Islet precursor cell (in vitro differentiated cells): ENCODE data around the gene RHOA.
"Not testable (repeated sequence)": the region's sequence is repeated elsewhere in the genome, so short reads cannot be mapped to it uniquely, and the experiment has no call there.

Experiments
- DNase-seq: peaks from one replicate; pipeline ENCODE4 v3.0.0-alpha.2; 2018

RHOA gene

GRCh38 chr3:49410846-49411534 is 786 bp downstream of the RHOA start:
- no peak for DNase-seq

- no peak for DNase-seq
Observed at GRCh38 chr3:49410066-49410845, 1.5 kb downstream of the RHOA start.

- DNase-seq = no peak
Observed at GRCh38 chr3:49406571-49407565, 4.9 kb downstream of the RHOA start.

GRCh38 chr3:49405570-49405969 is 6.2 kb downstream of the RHOA start:
- DNase-seq = not testable (repeated sequence)

- no peak for DNase-seq
Observed at GRCh38 chr3:49403891-49404290, 7.9 kb downstream of the RHOA start.

GRCh38 chr3:49401766-49402165 is 10.0 kb downstream of the RHOA start:
- DNase-seq = no peak

GRCh38 chr3:49399461-49399860 is 12.3 kb downstream of the RHOA start:
- DNase-seq = peak; percentile 66

- DNase-seq = peak; percentile 29
Observed at GRCh38 chr3:49397470-49397869, 14.3 kb downstream of the RHOA start.

- DNase-seq = not testable (repeated sequence)
Observed at GRCh38 chr3:49391310-49391709, 20.5 kb downstream of the RHOA start.

GRCh38 chr3:49389297-49389696 is 22.5 kb downstream of the RHOA start:
- DNase-seq = no peak

- no peak for DNase-seq
Observed at GRCh38 chr3:49388289-49388820, 23.4 kb downstream of the RHOA start.

GRCh38 chr3:49387721-49388120 is 24.1 kb downstream of the RHOA start:
- no peak for DNase-seq

GRCh38 chr3:49386056-49386756 is 25.6 kb downstream of the RHOA start:
- no peak for DNase-seq

GRCh38 chr3:49385617-49386016 is 26.2 kb downstream of the RHOA start:
- DNase-seq = no peak

GRCh38 chr3:49383387-49383786 is 28.4 kb downstream of the RHOA start:
- no peak for DNase-seq

- DNase-seq = peak; percentile 69
Observed at GRCh38 chr3:49378249-49378895, 33.4 kb downstream of the RHOA start.

- no peak for DNase-seq
Observed at GRCh38 chr3:49377483-49377882, 34.3 kb downstream of the RHOA start.

- no peak for DNase-seq
Observed at GRCh38 chr3:49371946-49372345, 39.8 kb downstream of the RHOA start.

- no peak for DNase-seq
Observed at GRCh38 chr3:49370585-49371290, 41.0 kb downstream of the RHOA start.

- no peak for DNase-seq
Observed at GRCh38 chr3:49362561-49362960, 49.2 kb downstream of the RHOA start.

GRCh38 chr3:49359623-49360022 is 52.2 kb downstream of the RHOA start:
- no peak for DNase-seq
